ENCODE results near the gene CACTIN. TPM values are rescaled to one million over a fixed set of nuclear protein-coding genes. Genes with fewer than 3 reads are reported as not detected.

The CACTIN gene
- total and polyA plus RNA-seq, 5 donors from 2014 or later = 2.9 to 32.7 (median 9.1) TPM

DNA sequence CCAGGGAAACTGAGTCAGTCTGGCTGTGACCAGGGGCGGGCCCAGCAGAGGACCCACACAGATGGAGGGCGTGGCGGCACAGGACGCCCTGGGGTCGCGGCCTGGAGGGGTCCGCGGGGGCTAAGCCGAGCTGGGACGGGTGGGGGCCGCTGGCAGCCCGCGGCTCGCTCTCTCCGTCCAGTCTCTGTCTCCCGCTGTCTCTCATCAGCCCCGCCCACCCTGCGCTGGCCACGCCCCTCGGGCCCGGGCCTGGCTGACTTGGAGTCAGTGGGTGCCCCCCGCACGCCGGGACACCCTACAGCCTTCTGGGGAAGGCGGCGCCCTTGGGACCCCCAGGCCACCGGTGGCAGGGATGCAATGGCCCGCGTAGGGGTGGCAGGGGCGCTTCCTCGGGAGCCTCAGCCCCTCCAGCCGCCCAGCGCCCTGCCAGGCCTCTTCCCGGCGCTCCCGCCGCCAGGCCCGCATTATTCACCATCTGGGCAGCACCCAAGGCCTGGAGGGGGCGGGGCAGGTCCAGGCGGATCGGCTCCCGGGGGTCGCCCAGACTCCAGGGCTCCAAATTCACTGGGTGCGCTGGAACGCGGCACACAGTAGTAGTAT, 19.8 kb downstream of the CACTIN start, which contains the start of gene TBXA2R:
Gene TBXA2R (minus strand): TSS at position 186 of the 600 bp plus-strand sequence. CDS start 6,241 bp downstream, outside the sequence.
- no peak for ATAC-seq (ENCODE audit: low read depth in 2 of 2)
- Mint-ChIP-seq H3K27me3 (peaks cover 10% of the 10 kb centered on the region), H3K4me1 (peaks cover 0 to 13% (median 7%) of the 10 kb centered on the region in 4 donors), H3K4me3 (peak within 1 kb of the TSS in 3 of 4 donors; percentile 36 to 76 (median 43)), H3K9me3 (peaks cover 0 to 1% (median 0%) of the 10 kb centered on the region in 7 donors), H3K27ac (peak within 1 kb of the TSS in 1 of 3 donors; percentile 26), H3K36me3 (peaks cover 4% of the 10 kb centered on the region)
- DNase-seq = peak in 2 of 3 donors; percentile 20 to 21
- peaks cover 9% of the 10 kb centered on the region for H3K27me3 ChIP-seq (ENCODE audit: control insufficient read depth, insufficient read depth, low read length)
- H3K4me3 ChIP-seq (ENCODE audit: low read depth, low read length) = no peak within 1 kb of the TSS
- peaks cover 4% of the 10 kb centered on the region for H3K36me3 ChIP-seq (ENCODE audit: control insufficient read depth, insufficient read depth, low read length)
- H3K9me3 ChIP-seq (ENCODE audit: control insufficient read depth in 2 of 2, low read length in 2 of 2) = no peaks in the 10 kb centered on the region
- no peak within 1 kb of the TSS for H3K27ac ChIP-seq (ENCODE audit: insufficient read depth, low read length, poor library complexity, severe bottlenecking)
- H3K4me1 ChIP-seq (ENCODE audit: control insufficient read depth, insufficient read depth, low read length, poor library complexity, severe bottlenecking) = peaks cover 30% of the 10 kb centered on the region

DNA sequence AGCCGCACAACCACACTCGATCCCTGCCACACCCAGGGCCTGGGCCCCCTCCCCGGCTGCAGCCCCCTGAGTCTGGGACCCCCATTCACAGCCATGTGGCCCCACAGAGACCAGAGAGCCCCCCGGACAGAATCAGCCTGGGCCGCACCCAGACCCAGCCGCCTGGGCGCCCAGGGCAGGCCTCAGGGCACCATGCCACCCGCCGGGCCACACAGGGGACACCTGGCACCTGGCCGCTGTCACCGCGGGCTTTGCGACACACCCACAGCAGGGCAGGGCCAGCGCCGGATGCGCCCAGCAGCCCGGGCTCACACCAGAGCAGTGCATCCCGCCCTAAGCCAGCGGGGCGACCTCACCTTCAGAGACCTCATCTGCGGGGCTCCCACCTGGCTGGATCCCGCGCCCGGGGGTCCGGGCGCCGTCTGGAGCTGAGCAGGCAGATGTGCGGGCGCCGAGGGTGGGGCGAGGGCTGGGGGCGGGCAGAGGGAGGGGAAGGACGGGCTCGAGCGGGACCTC, 20.4 kb downstream of the CACTIN start:
- H3K9me3 Mint-ChIP-seq = peaks cover 0 to 1% (median 0%) of the 10 kb centered on the region in 7 donors
- DNase-seq (peak in 1 of 3 donors; percentile 51), ATAC-seq (ENCODE audit: low read depth in 2 of 2) (peak; percentile 46 to 49)
- no peak overlapping the region for H3K4me3 ChIP-seq (ENCODE audit: low read depth, low read length)
- H3K4me1 ChIP-seq (ENCODE audit: control insufficient read depth, insufficient read depth, low read length, poor library complexity, severe bottlenecking) = peaks cover 30% of the 10 kb centered on the region
- no peak overlapping the region for H3K27ac ChIP-seq (ENCODE audit: insufficient read depth, low read length, poor library complexity, severe bottlenecking)
- peaks cover 10% of the 10 kb centered on the region for H3K27me3 Mint-ChIP-seq
- H3K36me3 ChIP-seq (ENCODE audit: control insufficient read depth, insufficient read depth, low read length) = no peaks in the 10 kb centered on the region
- no peaks in the 10 kb centered on the region for H3K9me3 ChIP-seq (ENCODE audit: control insufficient read depth in 2 of 2, low read length in 2 of 2)
- H3K27ac Mint-ChIP-seq = no peak overlapping the region
- peaks cover 9% of the 10 kb centered on the region for H3K27me3 ChIP-seq (ENCODE audit: control insufficient read depth, insufficient read depth, low read length)
- H3K4me3 Mint-ChIP-seq = no peak overlapping the region
- H3K36me3 Mint-ChIP-seq = peaks cover 4% of the 10 kb centered on the region
- peaks cover 0 to 13% (median 7%) of the 10 kb centered on the region in 4 donors for H3K4me1 Mint-ChIP-seq

GRCh38 chr19:3605770-3606169, 20.8 kb downstream of the CACTIN start:
- Mint-ChIP-seq H3K4me3 (no peak overlapping the region), H3K4me1 (peaks cover 0 to 13% (median 7%) of the 10 kb centered on the region in 4 donors), H3K27ac (no peak overlapping the region), H3K27me3 (peaks cover 10% of the 10 kb centered on the region), H3K9me3 (peaks cover 0 to 1% (median 0%) of the 10 kb centered on the region in 7 donors), H3K36me3 (peaks cover 4% of the 10 kb centered on the region)
- Histone ChIP-seq H3K27ac (ENCODE audit: insufficient read depth, low read length, poor library complexity, severe bottlenecking) (no peak overlapping the region), H3K27me3 (ENCODE audit: control insufficient read depth, insufficient read depth, low read length) (peaks cover 9% of the 10 kb centered on the region), H3K9me3 (ENCODE audit: control insufficient read depth in 2 of 2, low read length in 2 of 2) (no peaks in the 10 kb centered on the region), H3K36me3 (ENCODE audit: control insufficient read depth, insufficient read depth, low read length) (no peaks in the 10 kb centered on the region), H3K4me3 (ENCODE audit: low read depth, low read length) (no peak overlapping the region), H3K4me1 (ENCODE audit: control insufficient read depth, insufficient read depth, low read length, poor library complexity, severe bottlenecking) (peaks cover 30% of the 10 kb centered on the region)
- no peak for DNase-seq
- no peak for ATAC-seq (ENCODE audit: low read depth in 2 of 2)

DNA sequence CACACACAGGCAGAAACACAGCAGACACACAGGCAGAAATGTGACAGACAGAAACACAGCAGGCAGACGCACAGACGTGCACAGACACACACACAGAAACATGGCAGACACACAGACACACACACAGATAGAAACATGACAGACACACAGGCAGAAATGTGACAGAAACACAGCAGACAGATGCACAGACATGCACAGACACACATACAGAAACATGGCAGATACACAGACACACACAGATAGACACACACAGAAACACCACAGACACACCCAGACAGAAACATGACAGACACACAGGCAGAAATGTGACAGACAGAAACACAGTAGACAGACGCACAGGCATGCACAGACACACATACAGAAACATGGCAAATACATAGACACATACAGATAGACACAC, 21.2 kb downstream of the CACTIN start:
- H3K27ac Mint-ChIP-seq = no peak overlapping the region
- ATAC-seq (ENCODE audit: low read depth in 2 of 2) (no peak), DNase-seq (no peak)
- H3K4me1 Mint-ChIP-seq = peaks cover 0 to 13% (median 7%) of the 10 kb centered on the region in 4 donors
- peaks cover 10% of the 10 kb centered on the region for H3K27me3 Mint-ChIP-seq
- H3K9me3 Mint-ChIP-seq = peaks cover 0 to 1% (median 0%) of the 10 kb centered on the region in 7 donors
- Histone ChIP-seq H3K4me1 (ENCODE audit: control insufficient read depth, insufficient read depth, low read length, poor library complexity, severe bottlenecking) (peaks cover 30% of the 10 kb centered on the region), H3K27ac (ENCODE audit: insufficient read depth, low read length, poor library complexity, severe bottlenecking) (no peak overlapping the region), H3K4me3 (ENCODE audit: low read depth, low read length) (no peak overlapping the region), H3K36me3 (ENCODE audit: control insufficient read depth, insufficient read depth, low read length) (no peaks in the 10 kb centered on the region), H3K27me3 (ENCODE audit: control insufficient read depth, insufficient read depth, low read length) (peaks cover 9% of the 10 kb centered on the region), H3K9me3 (ENCODE audit: control insufficient read depth in 2 of 2, low read length in 2 of 2) (no peaks in the 10 kb centered on the region)
- H3K4me3 Mint-ChIP-seq = no peak overlapping the region
- H3K36me3 Mint-ChIP-seq = peaks cover under 1% of the 10 kb centered on the region

DNA sequence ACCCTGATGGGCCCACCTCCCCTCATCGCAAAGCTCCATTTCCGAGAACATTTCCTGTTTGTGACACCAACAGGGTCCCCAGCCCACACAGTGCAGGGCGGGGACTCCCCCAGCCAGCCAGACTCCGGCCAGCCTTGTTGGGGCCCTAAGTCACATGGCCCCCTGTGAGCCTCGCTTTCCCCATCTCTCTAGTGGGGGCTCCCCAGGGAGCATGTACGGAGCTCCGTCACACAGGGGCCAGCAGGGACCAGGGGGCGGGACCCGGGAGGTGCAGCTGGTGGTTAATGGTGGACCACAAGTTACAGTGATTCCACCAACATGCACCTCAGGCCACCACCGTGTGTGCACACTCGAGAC, 21.6 kb downstream of the CACTIN start:
- peaks cover 30% of the 10 kb centered on the region for H3K4me1 ChIP-seq (ENCODE audit: control insufficient read depth, insufficient read depth, low read length, poor library complexity, severe bottlenecking)

DNA sequence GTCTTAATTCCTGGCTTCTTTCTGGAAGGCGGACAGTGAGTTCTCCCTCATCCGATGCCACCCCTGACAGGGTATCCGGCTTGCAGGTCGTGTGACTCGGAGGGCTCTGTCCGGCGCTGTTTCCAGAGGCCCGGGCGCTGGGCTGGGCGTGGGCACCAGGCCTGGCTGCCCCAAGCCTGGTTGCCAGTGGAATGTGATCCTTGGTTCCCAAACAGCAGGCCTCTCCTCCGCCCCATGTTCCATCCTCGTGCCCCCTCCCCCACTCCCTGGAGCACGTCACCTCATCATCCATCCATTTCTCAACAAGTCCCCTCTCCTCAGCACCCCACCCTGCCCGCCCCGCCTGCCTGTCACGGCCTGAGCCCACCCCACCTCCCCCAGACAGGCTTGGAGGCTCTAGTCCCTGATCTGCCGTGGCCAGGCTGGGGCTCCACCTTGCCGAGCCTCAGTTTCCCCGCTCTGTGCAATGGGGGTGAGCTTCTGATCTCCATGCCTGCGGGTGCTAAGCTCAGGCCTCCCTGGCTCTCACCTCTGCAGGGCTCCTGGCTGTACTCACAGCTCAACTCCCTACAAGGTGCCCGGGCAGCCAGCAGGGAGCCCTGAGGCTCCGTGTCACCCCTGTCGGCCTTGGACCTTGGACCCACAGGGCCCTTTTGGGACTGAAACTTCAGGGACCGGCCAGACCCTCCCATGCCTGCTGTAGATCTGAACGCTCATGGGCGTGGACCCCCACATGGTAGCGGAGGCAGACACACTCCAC, 22.2 kb downstream of the CACTIN start:
- Mint-ChIP-seq H3K27me3 (peaks cover 10% of the 10 kb centered on the region), H3K27ac (no peak overlapping the region), H3K9me3 (peaks cover 0 to 1% (median 0%) of the 10 kb centered on the region in 7 donors), H3K4me1 (peaks cover 0 to 13% (median 7%) of the 10 kb centered on the region in 4 donors), H3K4me3 (no peak overlapping the region), H3K36me3 (no peaks in the 10 kb centered on the region)
- peaks cover 30% of the 10 kb centered on the region for H3K4me1 ChIP-seq (ENCODE audit: control insufficient read depth, insufficient read depth, low read length, poor library complexity, severe bottlenecking)
- H3K4me3 ChIP-seq (ENCODE audit: low read depth, low read length) = no peak overlapping the region
- DNase-seq = no peak
- no peaks in the 10 kb centered on the region for H3K9me3 ChIP-seq (ENCODE audit: control insufficient read depth in 2 of 2, low read length in 2 of 2)
- H3K36me3 ChIP-seq (ENCODE audit: control insufficient read depth, insufficient read depth, low read length) = no peaks in the 10 kb centered on the region
- H3K27ac ChIP-seq (ENCODE audit: insufficient read depth, low read length, poor library complexity, severe bottlenecking) = no peak overlapping the region
- ATAC-seq (ENCODE audit: low read depth in 2 of 2) = no peak
- peaks cover 9% of the 10 kb centered on the region for H3K27me3 ChIP-seq (ENCODE audit: control insufficient read depth, insufficient read depth, low read length)

More for the DNA sequence above, 21.6 kb downstream of the CACTIN start:
- Mint-ChIP-seq H3K4me3 (no peak overlapping the region), H3K36me3 (no peaks in the 10 kb centered on the region), H3K27ac (no peak overlapping the region), H3K4me1 (peaks cover 0 to 13% (median 7%) of the 10 kb centered on the region in 4 donors), H3K9me3 (peaks cover 0 to 1% (median 0%) of the 10 kb centered on the region in 7 donors), H3K27me3 (peaks cover 10% of the 10 kb centered on the region)
- Histone ChIP-seq H3K36me3 (ENCODE audit: control insufficient read depth, insufficient read depth, low read length) (no peaks in the 10 kb centered on the region), H3K9me3 (ENCODE audit: control insufficient read depth in 2 of 2, low read length in 2 of 2) (no peaks in the 10 kb centered on the region), H3K27me3 (ENCODE audit: control insufficient read depth, insufficient read depth, low read length) (peaks cover 9% of the 10 kb centered on the region), H3K4me3 (ENCODE audit: low read depth, low read length) (no peak overlapping the region), H3K27ac (ENCODE audit: insufficient read depth, low read length, poor library complexity, severe bottlenecking) (no peak overlapping the region)
- DNase-seq (peak in 1 of 3 donors; percentile 52), ATAC-seq (ENCODE audit: low read depth in 2 of 2) (peak in 1 of 2 donors; percentile 36)

DNA sequence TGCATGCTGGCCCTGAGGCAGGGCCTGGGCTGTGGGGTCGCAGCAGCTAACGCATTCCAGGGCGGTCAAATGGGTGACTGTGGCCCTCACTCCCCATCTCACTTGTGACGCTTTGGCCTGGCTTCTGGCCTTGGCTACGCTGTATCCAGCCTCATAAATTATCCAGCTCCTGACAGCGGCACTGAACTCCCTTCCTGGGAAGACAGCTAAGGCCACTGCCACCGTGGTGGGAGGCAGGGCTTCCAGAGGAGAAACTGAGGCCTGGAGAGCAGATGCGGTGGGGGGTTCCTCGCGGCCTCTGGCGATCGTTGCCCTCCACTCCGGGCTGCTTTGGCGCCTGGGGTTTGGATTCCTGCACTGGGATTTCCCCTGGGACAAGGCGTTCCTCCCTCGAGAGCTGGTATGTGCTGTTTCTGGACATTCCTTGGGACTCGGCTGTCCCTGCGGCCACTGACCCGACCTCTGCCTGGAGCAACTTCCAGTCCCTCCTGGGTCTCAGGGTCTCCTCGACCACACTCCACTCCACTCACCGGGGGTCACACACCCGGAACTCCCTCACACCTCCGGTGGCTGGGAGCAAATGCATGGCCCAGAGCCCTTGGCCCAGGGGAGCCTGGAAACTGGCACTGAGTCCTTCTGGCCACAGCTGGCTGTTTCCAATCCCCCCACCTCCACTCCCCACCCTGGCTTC, 23.3 kb downstream of the CACTIN start:
- Mint-ChIP-seq H3K9me3 (peaks cover 0 to 1% (median 0%) of the 10 kb centered on the region in 7 donors), H3K27me3 (peaks cover 10% of the 10 kb centered on the region), H3K4me1 (peaks cover 0 to 11% (median 6%) of the 10 kb centered on the region in 4 donors), H3K36me3 (no peaks in the 10 kb centered on the region), H3K4me3 (no peak overlapping the region), H3K27ac (no peak overlapping the region)
- no peak for ATAC-seq (ENCODE audit: low read depth in 2 of 2)
- Histone ChIP-seq H3K9me3 (ENCODE audit: control insufficient read depth in 2 of 2, low read length in 2 of 2) (no peaks in the 10 kb centered on the region), H3K4me1 (ENCODE audit: control insufficient read depth, insufficient read depth, low read length, poor library complexity, severe bottlenecking) (peaks cover 30% of the 10 kb centered on the region), H3K27me3 (ENCODE audit: control insufficient read depth, insufficient read depth, low read length) (peaks cover 9% of the 10 kb centered on the region), H3K27ac (ENCODE audit: insufficient read depth, low read length, poor library complexity, severe bottlenecking) (no peak overlapping the region), H3K36me3 (ENCODE audit: control insufficient read depth, insufficient read depth, low read length) (no peaks in the 10 kb centered on the region), H3K4me3 (ENCODE audit: low read depth, low read length) (no peak overlapping the region)
- DNase-seq = no peak
